C1 segment of cervical spinal cord (tissue), 14 donors: ENCODE results near the gene FAM171A2.

Experiments
- DNase-seq, 14 donors: peaks; one replicate each; lab custom pipeline; 2025; lab: John Stamatoyannopoulos, UW

The FAM171A2 gene

GRCh38 chr17:44323359-44324091 lies 40.1 kb downstream of the FAM171A2 start:
- DNase-seq = no peak

DNA sequence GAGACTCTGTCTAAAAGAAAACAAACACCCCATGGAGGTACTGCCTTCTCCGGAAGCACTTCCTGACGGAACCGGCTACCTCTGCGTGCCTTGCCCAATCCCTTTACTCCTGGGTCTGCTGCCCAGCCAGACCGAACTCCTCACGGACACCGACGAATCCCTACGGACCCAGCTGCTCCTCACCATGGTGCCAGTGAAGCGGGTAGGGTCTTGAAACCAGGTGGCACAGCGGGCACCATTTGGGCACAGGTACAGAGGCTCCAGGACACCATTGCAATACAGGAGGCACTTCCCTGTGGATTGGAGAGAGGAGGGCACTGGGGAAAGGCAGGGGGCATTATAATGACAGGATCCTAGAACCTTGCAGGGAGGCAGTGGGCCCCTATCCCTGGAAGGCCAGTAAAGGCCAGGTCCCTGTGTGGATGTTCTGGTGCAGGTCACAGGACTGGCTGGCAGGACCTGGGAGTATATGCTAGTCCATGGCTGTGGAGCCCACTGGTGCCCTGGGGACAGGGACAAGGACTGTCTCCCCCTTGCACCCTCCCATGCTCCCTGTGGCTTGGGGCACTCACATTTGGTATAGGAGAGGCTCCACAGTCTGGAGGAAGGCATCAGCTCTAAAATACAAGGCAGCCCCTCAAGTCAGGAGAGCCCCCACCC lies 41.3 kb downstream of the FAM171A2 start:
- DNase-seq = no peak

DNA sequence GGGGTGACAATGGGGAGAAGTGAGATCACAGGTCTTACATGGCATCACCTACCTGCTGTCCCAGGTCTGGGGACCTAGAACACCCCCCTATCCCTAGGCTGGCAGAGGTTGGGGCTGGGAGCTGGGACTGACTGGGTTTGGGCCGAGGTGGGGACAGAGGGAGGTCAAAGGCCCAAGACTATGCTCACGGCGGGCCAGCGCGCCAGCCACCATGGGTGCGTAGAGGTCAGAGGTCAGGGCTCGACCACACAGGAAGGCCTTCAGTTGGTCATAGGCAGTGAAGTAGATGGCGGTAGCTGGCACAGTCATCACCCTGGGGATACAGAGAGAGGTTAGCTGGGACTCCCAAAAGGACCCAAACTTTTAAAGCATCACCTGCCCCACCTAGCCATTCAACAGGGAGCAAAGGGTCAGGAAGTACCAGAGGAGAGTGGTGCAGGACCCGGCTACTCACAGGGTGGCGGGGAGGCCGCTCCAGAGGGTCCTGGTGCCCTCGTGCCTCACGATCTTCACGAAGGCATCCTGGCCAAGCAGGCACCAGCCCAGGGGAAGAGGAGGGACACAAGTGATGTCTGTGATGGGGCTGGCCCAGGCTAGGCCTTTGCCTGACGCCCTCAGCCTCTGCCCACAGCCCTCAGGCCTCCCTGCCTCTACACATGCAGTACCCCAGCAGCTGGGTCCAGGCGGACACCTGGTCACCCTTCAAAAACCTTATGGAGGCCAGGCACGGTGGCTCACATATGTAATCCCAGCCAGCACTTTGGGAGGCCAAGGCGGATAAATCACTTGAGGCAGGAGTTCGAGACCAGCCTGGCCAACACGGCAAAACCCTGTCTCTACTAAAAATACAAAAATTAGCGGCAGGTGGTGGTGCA lies 42.2 kb downstream of the FAM171A2 start:
- DNase-seq = no peak

DNA sequence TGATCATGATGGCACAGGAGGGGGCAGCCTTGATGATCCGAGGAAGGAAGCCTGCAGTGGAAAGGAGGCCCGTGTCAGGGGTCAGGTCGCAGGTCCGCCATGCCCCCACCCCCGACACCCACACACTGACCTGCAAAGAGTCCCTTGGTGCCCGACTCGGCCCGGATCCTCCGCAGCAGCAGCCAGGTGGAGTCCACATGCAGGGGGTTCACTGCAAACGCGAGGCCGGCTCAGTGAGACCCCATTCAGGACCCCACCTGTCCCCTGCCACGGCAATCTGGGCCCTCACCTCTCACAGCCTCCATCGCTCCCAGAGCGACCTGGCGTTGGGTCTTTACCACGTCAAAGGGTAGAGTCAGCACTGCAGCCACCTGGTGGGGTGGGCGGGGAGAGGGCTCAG lies 43.6 kb downstream of the FAM171A2 start:
- DNase-seq = no peak

GRCh38 chr17:44318077-44318892 lies 45.4 kb downstream of the FAM171A2 start:
- no peak for DNase-seq

DNA sequence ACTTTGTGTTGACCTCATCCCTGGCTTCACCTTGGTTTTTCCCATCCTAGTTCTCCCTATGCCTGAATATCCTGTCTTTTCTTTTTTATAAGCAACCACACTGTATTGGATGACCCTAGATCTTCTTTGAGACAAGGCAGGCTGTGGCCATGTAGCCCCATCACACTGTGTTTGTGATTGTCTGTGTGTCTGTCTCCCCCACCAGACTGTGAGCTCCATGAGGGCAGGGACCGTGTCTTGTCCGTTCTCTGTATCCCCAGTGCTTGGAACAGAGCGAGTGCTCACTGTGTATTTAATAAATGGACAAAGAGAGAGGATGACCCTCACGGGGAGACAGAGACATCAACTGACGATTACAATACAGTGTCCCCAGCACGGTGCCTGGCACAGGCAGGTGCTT lies 46.1 kb downstream of the FAM171A2 start:
- DNase-seq = no peak

DNA sequence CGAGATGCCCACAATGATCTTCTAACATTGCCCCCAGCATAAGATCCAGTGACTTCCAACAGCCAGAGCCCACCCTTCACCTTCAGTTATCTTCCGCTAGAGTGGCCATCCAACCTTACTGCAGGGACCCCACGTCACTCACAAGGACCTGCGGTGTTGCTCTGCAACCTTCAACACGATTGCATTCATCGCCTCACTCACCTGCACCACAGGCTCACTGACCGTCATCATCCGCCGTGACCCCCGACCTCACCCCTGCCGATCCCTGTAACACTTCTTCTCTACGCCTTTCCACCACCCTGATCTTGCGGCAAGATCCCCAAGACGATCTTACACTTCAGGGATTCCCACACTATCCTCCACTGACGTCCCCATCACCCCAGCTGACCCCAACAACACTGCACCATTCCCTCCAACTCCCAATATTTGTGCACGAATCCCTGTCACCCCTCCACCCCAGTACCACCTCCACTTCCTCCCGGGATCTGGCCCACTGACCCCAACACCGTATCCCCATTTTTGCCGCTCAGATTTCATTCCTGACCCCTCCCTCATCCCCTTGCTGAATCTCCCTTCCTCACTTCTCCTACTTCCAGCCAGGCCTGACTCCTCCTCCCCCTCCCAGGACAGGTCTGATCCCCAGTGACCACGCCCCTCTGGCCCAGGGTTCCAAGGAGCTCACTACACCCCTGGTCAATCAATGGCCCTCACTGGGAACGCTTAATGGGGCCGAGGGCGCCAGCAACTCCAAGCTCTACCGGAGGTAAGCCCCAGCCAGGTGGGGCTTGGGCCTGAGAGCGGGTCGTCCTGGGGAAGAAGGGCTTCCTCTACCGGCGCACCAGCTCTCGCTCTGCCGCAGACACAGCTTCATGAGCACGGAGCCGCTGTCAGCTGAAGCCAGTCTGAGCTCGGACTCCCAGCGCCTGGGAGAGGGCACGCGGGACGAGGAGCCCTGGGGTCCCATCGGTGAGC lies 47.6 kb downstream of the FAM171A2 start:
- no peak for DNase-seq

DNA sequence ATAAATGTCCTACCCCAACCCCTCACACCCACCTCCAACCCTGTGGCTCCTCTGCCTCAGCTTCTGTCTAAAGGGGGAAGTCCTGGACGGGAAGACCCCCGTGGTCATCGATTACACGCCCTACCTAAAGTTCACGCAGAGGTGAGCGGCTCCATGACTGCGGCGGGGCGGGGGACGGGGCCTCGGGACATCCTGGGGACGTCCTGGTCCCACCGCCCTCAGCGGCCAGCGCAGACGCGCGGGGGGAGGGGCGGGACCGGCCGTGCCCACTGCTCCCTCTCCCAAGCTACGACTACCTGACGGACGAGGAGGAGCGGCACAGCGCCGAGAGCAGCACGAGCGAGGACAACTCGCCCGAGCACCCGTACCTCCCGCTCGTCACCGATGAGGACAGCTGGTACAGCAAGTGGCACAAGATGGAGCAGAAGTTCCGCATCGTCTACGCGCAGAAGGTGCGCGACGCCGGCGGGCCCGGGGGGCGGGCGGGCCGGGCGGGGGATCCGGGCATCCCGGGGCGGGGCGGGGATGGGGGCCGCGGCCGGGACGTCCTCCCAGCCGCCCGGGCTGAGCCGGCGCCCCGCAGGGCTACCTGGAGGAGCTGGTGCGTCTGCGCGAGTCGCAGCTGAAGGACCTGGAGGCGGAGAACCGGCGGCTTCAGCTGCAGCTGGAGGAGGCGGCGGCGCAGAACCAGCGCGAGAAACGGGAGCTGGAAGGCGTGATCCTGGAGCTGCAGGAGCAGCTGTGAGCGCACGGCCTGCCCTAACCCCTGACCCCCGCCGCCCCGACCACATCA lies 48.6 kb downstream of the FAM171A2 start:
- DNase-seq = peak in 1 of 14 donors; percentile 32

DNA sequence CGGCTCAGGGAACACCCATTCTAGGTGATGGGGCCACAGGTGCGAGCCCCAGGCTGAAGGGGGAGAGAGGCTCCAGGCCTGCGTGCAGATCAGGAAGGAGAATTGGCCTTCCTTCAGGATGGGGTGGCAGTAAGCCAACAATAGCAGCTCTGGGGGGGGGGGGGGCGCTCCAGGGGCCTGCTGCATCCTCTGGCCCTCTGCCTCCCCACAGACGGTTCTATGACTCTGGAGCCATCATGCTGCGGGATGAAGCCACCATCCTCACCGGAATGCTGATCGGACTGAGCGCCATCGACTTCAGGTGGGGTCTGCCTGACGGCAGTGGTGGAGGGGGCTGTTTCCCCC lies 49.2 kb downstream of the FAM171A2 start:
- no peak for DNase-seq

DNA sequence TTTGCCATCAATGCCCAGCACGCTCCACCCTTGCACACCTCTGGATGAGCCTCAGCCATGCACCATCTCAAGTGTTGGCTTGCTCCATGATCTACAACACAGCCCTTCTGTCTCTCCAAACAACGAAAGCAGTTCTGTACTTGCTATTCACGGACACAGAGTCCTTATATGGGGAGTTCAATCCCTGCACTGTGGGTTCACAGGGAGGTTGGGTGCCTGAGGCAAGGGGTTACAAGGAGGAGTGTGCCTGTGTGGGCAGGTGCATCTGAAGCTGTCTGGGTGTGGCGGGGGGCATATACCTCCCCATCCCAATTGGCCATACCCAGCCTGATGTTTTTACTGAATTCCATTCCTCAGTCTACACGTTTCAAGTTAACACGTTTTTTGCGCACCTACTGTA lies 49.6 kb downstream of the FAM171A2 start:
- DNase-seq = no peak

- DNase-seq = no peak
Observed at GRCh38 chr17:44312396-44313104, 51.1 kb downstream of the FAM171A2 start.

GRCh38 chr17:44311562-44312181 lies 52.0 kb downstream of the FAM171A2 start:
- DNase-seq = no peak

DNA sequence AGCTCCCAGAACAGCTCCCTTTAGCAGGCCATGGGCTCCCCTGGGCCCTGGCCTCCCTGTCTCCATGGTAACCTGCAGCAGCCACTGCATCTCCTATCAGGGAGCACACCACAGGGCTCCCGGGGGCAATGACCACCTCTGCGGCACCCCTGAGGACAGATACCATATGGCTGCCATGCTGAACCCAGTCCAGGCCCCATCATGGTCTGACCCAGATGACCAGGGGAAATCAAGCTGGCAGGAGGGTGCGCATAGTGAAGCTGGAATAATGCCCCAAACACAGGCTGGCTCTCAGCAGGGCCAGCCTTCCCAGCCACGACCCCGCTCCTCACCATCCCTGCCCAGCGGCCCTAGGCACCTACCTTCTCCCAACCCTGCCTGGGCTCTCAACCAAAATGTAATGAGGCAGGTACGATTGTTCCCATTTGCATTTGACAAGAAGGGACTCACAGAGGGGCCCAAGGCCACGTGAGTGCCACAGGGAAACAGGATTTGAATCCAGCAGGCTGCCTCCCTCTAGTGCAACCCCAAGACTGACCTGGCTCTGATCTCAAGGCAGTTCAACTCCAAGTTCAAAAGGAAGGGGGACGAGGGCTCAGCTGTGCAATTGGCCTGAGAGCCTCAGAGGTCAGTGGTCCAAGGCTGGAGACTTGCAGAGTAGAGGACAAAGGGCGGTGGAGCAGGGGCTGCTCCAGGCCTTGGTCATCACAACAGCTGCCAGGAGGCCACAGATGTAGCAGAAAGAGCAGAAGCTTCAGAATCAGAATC lies 52.9 kb downstream of the FAM171A2 start:
- DNase-seq = peak in 1 of 14 donors; percentile 72

- peak in 1 of 14 donors; percentile 61 for DNase-seq
Observed at GRCh38 chr17:44310188-44310587, 53.5 kb downstream of the FAM171A2 start.

GRCh38 chr17:44309472-44309871 lies 54.2 kb downstream of the FAM171A2 start:
- DNase-seq = no peak

GRCh38 chr17:44308865-44309264 lies 54.8 kb downstream of the FAM171A2 start:
- DNase-seq = peak in 8 of 14 donors; percentile 32 to 72 (median 60)

DNA sequence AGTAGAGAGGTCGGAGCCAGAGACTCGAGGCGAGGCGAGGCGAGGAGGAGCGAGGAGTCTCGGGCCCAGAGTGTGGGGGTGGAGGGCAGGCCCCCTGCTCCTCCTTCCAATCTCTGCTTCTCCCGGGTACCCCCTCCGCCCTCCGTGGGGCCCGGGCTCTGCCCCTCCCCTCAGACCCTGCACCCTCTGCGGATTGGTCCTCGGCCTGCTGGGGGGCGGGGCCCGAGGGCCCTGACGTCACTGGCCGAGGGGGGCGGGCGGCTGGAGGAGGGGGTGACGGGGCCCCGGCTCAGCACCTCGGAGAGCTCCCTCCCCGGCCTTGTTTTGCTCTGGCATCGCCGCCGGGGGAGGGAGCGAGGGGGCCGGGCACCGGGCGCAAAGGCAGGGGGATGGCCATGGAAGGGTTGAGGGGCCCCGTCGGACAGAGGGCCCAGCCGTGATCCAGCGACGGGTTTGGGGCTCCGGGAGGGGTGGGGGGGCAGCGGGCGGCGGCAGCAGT lies 55.3 kb downstream of the FAM171A2 start, which contains the start of gene RUNDC3A:
RUNDC3A (plus strand) TSS at position 282 of the 499 bp plus-strand sequence. CDS start 232 bp downstream, outside the sequence.
- peak; percentile 43 to 95 (median 90) for DNase-seq
